Gastrocnemius medialis (tissue), 4 donors: ENCODE measurements around the gene AHI1. TPM values are rescaled to one million over a fixed set of nuclear protein-coding genes. Genes with fewer than 3 reads are reported as not detected.

Source experiments
- ATAC-seq, 2 donors: fragments of 150-250 bp; one replicate each; pipeline ENCODE4 v1.9.1; 2016
- DNase-seq, 2 donors: peaks; one replicate each; pipeline ENCODE4 v3.0.0-alpha.2; 2019
- H3K27ac ChIP-seq, 4 donors: fragments of 200-600 bp; sonication (generic); 1 replicate in 1 of 4; 2 replicates in 3 of 4; pipeline ENCODE4 v1.5.1; 2016 to 2018; ENCODE audit warnings: mild to moderate bottlenecking in 2 of 4, moderate library complexity in 1 of 4
- H3K27me3 ChIP-seq, 3 donors: fragments of 200-600 bp; sonication (generic) in 2 of 3; 1 replicate in 1 of 3; 2 replicates in 2 of 3; pipeline versions ENCODE4 v1.5.1 to v1.6.0; 2016 to 2019; ENCODE audit warnings: mild to moderate bottlenecking in 1 of 3, moderate library complexity in 1 of 3
- H3K36me3 ChIP-seq, 2 donors: fragments of 200-600 bp; sonication (generic) in 1 of 2; one replicate each; pipeline ENCODE4 v1.5.1; 2017 to 2018
- H3K4me1 ChIP-seq, 2 donors: fragments of 200-600 bp; sonication (generic) in 1 of 2; one replicate each; pipeline ENCODE4 v1.5.1; 2016 to 2017; ENCODE audit warnings: mild to moderate bottlenecking in 2 of 2
- H3K4me3 ChIP-seq, 4 donors: fragments of 200-600 bp; sonication (generic) in 3 of 4; 1 replicate in 1 of 4; 2 replicates in 3 of 4; pipeline ENCODE4 v1.5.1; 2016 to 2019; ENCODE audit warnings: mild to moderate bottlenecking in 2 of 4
- H3K9me3 ChIP-seq, 3 donors: fragments of 200-600 bp; sonication (generic) in 2 of 3; 1 replicate in 1 of 3; 2 replicates in 2 of 3; pipeline ENCODE4 v1.5.1; 2016 to 2019
- POLR2A ChIP-seq, 2 donors: fragments of 450-650 bp; IDR thresholded peaks; one replicate each; pipeline ENCODE4 v1.6.1; 2017; ENCODE audit warnings: antibody characterized with exemption in 2 of 2, mild to moderate bottlenecking in 2 of 2, moderate library complexity in 2 of 2
- in situ Hi-C, 4 donors: fragments of 200-750 bp; cut with MboI; loops; one replicate each; pipeline versions ENCODE4 v1.15.0 to v1.8.0; 2017; ENCODE audit warnings: low sequenced_read_pairs in 4 of 4
- intact Hi-C: fragments of 100-400 bp; cut with DNase I; formaldehyde crosslinking; loops from one replicate; pipeline ENCODE4 v1.15.1; 2023; ENCODE audit warnings: low total_unique reads
- total RNA-seq, 4 donors: library from RNA; depleted of rRNA; stranded (reverse); fragments of >200 nt; gene quantifications; one replicate each; pipeline versions ENCODE4 v1.1.0 to v1.2.3, GENCODE V29; 2016
- TF ChIP-seq, protein P1 (sequence below), 5 experiments: fragments of 450-650 bp in 3 of 5; fragments of 200-600 bp in 2 of 5; sonication (generic) in 2 of 5; IDR thresholded peaks in 4 of 5; conservative IDR thresholded peaks in 1 of 5; 1 replicate in 4 of 5; 2 replicates in 1 of 5; pipeline ENCODE4 v1.5.1; 2016 to 2019; ENCODE audit warnings: antibody characterized with exemption in 5 of 5, mild to moderate bottlenecking in 3 of 5, moderate library complexity in 3 of 5

The AHI1 gene
- total RNA-seq, 4 donors from 2014 or later: 3.5 to 16.8 (median 8.2) TPM

DNA sequence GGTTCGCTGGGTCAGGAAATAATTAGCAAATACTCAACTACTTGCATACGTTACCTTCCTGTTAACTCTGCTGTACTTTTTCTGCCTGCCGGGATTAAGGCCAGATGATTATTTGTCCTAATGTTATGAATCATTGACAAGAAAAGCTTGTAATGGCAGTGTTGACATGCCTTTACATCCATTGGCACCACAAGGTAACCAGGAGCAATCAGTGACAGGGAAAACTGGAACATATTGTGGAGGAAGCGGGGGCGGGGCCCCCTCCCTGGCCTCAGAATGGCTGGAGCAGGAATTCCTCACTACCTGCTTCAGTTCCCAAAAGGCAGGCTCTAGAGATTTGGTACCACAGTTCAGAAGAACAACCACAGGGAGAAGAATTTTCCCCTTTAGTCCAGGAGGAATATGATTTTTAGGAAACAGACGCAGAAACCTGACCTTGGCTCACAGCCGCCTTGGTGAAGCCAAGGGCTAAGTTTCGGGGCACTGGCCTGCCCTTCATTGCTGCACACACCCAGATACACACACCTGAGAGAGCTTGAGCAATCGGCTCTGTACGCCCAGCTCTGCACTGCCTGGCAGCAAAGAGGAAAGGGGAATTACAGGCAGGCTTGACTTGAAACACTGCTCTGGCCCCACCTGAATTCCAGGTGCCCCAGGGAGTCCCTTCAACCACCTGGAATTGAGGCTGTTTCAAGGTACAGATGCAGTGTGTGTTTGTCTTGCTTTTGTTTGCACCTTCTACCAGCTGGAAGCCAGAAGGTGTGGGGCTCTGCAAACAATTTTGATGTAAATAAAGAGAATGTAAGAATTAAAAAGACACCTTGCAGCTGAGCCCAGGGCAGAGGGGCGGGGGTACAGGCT is 226.6 kb downstream of the AHI1 start:
- in situ Hi-C loops (no loop called here), intact Hi-C loops (no loop called here)
- ATAC-seq: no peak

GRCh38 chr6:135269481-135269891 is 228.1 kb downstream of the AHI1 start:
- H3K27ac ChIP-seq: no peak overlapping the region
- DNase-seq: no peak
- H3K9me3 ChIP-seq: no peaks in the 10 kb centered on the region
- no peak for ATAC-seq
- no peak overlapping the region for H3K4me3 ChIP-seq
- no peaks in the 10 kb centered on the region for H3K36me3 ChIP-seq
- intact Hi-C loops (no loop called here), in situ Hi-C loops (no loop called here)
- TF ChIP-seq, protein P1, sequence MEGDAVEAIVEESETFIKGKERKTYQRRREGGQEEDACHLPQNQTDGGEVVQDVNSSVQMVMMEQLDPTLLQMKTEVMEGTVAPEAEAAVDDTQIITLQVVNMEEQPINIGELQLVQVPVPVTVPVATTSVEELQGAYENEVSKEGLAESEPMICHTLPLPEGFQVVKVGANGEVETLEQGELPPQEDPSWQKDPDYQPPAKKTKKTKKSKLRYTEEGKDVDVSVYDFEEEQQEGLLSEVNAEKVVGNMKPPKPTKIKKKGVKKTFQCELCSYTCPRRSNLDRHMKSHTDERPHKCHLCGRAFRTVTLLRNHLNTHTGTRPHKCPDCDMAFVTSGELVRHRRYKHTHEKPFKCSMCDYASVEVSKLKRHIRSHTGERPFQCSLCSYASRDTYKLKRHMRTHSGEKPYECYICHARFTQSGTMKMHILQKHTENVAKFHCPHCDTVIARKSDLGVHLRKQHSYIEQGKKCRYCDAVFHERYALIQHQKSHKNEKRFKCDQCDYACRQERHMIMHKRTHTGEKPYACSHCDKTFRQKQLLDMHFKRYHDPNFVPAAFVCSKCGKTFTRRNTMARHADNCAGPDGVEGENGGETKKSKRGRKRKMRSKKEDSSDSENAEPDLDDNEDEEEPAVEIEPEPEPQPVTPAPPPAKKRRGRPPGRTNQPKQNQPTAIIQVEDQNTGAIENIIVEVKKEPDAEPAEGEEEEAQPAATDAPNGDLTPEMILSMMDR (IDR thresholded peaks at IDR 0.05 in 4 of 5, conservative IDR thresholded peaks at IDR 0.05 in 1 of 5): no peak
- TF ChIP-seq POLR2A (IDR thresholded peaks at IDR 0.05): no peak
- H3K27me3 ChIP-seq: no peaks in the 10 kb centered on the region
- no peaks in the 10 kb centered on the region for H3K4me1 ChIP-seq

More for the DNA sequence above, 226.6 kb downstream of the AHI1 start:
- Histone ChIP-seq H3K27me3 (no peaks in the 10 kb centered on the region), H3K4me1 (no peaks in the 10 kb centered on the region), H3K36me3 (no peaks in the 10 kb centered on the region), H3K9me3 (no peaks in the 10 kb centered on the region), H3K4me3 (no peak overlapping the region), H3K27ac (no peak overlapping the region)
- no peak for DNase-seq
- no peak for TF ChIP-seq POLR2A (IDR thresholded peaks at IDR 0.05)
- TF ChIP-seq, protein P1 (IDR thresholded peaks at IDR 0.05 in 4 of 5, conservative IDR thresholded peaks at IDR 0.05 in 1 of 5): no peak

DNA sequence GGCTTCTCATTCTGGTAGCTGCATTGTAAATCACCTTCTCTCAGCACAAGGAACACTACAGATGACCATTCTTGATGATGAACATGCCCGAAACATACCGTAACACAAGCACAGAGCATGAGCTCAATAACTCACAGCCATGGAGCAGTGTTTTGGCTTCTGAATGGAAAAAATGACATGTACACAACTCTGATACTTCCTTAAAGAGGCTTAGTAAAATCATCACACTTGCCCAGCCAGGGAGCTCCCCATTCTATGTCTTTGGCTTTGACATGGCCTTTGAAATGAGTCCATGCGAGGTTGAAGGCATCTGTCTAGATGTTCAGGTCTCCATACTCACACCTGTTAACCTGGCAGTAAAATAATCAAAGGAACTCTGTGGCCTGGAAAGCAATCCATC is 228.8 kb downstream of the AHI1 start:
- Histone ChIP-seq H3K4me3 (no peak overlapping the region), H3K9me3 (no peaks in the 10 kb centered on the region), H3K27ac (no peak overlapping the region), H3K36me3 (no peaks in the 10 kb centered on the region), H3K4me1 (no peaks in the 10 kb centered on the region), H3K27me3 (no peaks in the 10 kb centered on the region)
- no peak for DNase-seq
- ATAC-seq: no peak
- intact Hi-C loops: no loop called here
- TF ChIP-seq, protein P1 (IDR thresholded peaks at IDR 0.05 in 4 of 5, conservative IDR thresholded peaks at IDR 0.05 in 1 of 5): no peak
- no peak for TF ChIP-seq POLR2A (IDR thresholded peaks at IDR 0.05)
- in situ Hi-C loops: no loop called here

DNA sequence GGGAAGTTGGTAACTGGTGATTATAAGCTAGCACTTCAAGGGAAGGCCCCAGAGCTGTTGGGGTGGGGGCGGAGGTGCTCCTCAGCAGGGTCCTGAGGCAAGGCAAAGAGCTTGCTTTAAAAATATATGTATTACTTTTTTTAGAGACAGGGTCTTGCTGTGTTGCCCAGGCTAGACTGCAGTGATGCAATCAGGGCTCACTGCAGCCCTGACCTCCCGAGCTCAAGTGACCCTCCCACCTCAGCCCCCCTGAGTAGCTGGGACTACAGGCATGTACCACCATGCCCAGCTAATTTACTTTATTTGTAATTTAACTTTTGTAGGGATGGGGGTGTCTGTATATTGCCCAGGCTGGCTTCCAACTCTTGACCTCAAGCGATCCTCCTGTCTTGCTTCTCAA is 229.3 kb downstream of the AHI1 start:
- TF ChIP-seq, protein P1 (IDR thresholded peaks at IDR 0.05 in 4 of 5, conservative IDR thresholded peaks at IDR 0.05 in 1 of 5): no peak
- TF ChIP-seq POLR2A (IDR thresholded peaks at IDR 0.05): no peak
- H3K9me3 ChIP-seq: no peaks in the 10 kb centered on the region
- DNase-seq (no peak), ATAC-seq (no peak)
- H3K27me3 ChIP-seq: no peaks in the 10 kb centered on the region
- no peaks in the 10 kb centered on the region for H3K4me1 ChIP-seq
- in situ Hi-C loops: no loop called here
- H3K4me3 ChIP-seq: no peak overlapping the region
- intact Hi-C loops: no loop called here
- H3K36me3 ChIP-seq: no peaks in the 10 kb centered on the region
- no peak overlapping the region for H3K27ac ChIP-seq
